ENCODE data around the gene ATE1. TPM values are rescaled to one million over a fixed set of nuclear protein-coding genes. Genes with fewer than 3 reads are reported as not detected.

Gene ATE1
- total and polyA plus RNA-seq, 9 donors, result 8.9 to 36.6 (median 31.2) TPM

GRCh38 chr10:121788115-121788514 is 139.7 kb downstream of the ATE1 start:
- Histone ChIP-seq H3K9me3 (no peaks in the 10 kb centered on the region), H3K4me1 (ENCODE audit: insufficient read depth) (no peaks in the 10 kb centered on the region), H3K27me3 (no peaks in the 10 kb centered on the region), H3K27ac (no peak overlapping the region), H3K36me3 (no peaks in the 10 kb centered on the region), H3K4me3 (no peak overlapping the region)
- DNase-seq, result no peak
- 85 to 93% (median 88%) methylated on average over 3 of the region's 3 CpGs for WGBS, 3 donors
- no peak for TF ChIP-seq EP300 (IDR thresholded peaks at IDR 0.05)
- TF ChIP-seq CTCF (IDR thresholded peaks at IDR 0.05), result no peak
- no peak for TF ChIP-seq POLR2A (IDR thresholded peaks at IDR 0.05)
- intact Hi-C loops (cut with DNase I), result no loop called here

GRCh38 chr10:121787169-121787568 is 140.7 kb downstream of the ATE1 start:
- Histone ChIP-seq H3K4me1 (ENCODE audit: insufficient read depth) (no peaks in the 10 kb centered on the region), H3K4me3 (no peak overlapping the region), H3K27ac (no peak overlapping the region), H3K9me3 (no peaks in the 10 kb centered on the region), H3K27me3 (no peaks in the 10 kb centered on the region), H3K36me3 (no peaks in the 10 kb centered on the region)
- no peak for TF ChIP-seq POLR2A (IDR thresholded peaks at IDR 0.05)
- no peak for TF ChIP-seq EP300 (IDR thresholded peaks at IDR 0.05)
- no peak for TF ChIP-seq CTCF (IDR thresholded peaks at IDR 0.05)
- DNase-seq, result no peak
- WGBS, 3 donors, result 72 to 88% (median 77%) methylated on average over 2 of the region's 2 CpGs
- intact Hi-C loops (cut with DNase I), result no loop called here

- Histone ChIP-seq H3K27ac (no peak overlapping the region), H3K4me3 (no peak overlapping the region), H3K4me1 (ENCODE audit: insufficient read depth) (no peaks in the 10 kb centered on the region), H3K36me3 (no peaks in the 10 kb centered on the region), H3K27me3 (no peaks in the 10 kb centered on the region), H3K9me3 (no peaks in the 10 kb centered on the region)
- intact Hi-C loops (cut with DNase I), result no loop called here
- DNase-seq, result no peak
- TF ChIP-seq CTCF (IDR thresholded peaks at IDR 0.05), result no peak
- WGBS, 3 donors, result 82 to 83% (median 82%) methylated on average over 6 of the region's 6 CpGs
Measured at GRCh38 chr10:121783782-121784372, 144.0 kb downstream of the ATE1 start.

GRCh38 chr10:121781101-121781500 is 146.7 kb downstream of the ATE1 start:
- H3K9me3 ChIP-seq, result no peaks in the 10 kb centered on the region
- TF ChIP-seq CTCF (IDR thresholded peaks at IDR 0.05), result no peak
- TF ChIP-seq EP300 (IDR thresholded peaks at IDR 0.05), result no peak
- no peaks in the 10 kb centered on the region for H3K36me3 ChIP-seq
- intact Hi-C loops (cut with DNase I), result no loop called here
- 96 to 98% (median 98%) methylated on average over 4 of the region's 4 CpGs for WGBS, 3 donors
- no peaks in the 10 kb centered on the region for H3K27me3 ChIP-seq
- no peak overlapping the region for H3K27ac ChIP-seq
- no peak overlapping the region for H3K4me3 ChIP-seq
- H3K4me1 ChIP-seq (ENCODE audit: insufficient read depth), result no peaks in the 10 kb centered on the region
- DNase-seq, result no peak
